Endothelial cell of umbilical vein (primary cell): ENCODE data around the gene SWT1. TPM values are rescaled to one million over a fixed set of nuclear protein-coding genes. Genes with fewer than 3 reads are reported as not detected.

Experiments
- BruUV-seq: library from RNA; stranded (reverse); fragments of 400-500 nt; replicated peaks from 2 replicates; lab custom pipeline; 2021; lab: Mats Ljungman, UMichigan
- CTCF ChIA-PET: fragments of 300-600, 350-600 bp; sonication (Branson Sonifier 250); formaldehyde crosslinking; loops from one replicate; lab custom pipeline; 2021; ENCODE audit warnings: antibody characterized with exemption, inconsistent platforms; lab: Charles Lee
- POLR2A ChIA-PET: fragments of 300-600, 350-600 bp; sonication (Branson Sonifier 250); formaldehyde crosslinking; loops from one replicate; lab custom pipeline; 2021; ENCODE audit warnings: antibody characterized with exemption, inconsistent platforms; lab: Charles Lee
- DNase-seq: peaks from one replicate; pipeline ENCODE4 v3.0.0-alpha.2; 2011; ENCODE audit warnings: low read depth, low spot score
- FAIRE-seq: peaks from 2 replicates; lab custom pipeline; 2011; peaks lifted over from hg19 to GRCh38; lab: Jason Lieb, UNC
- H2AFZ ChIP-seq: 2 replicates; pipeline ENCODE4 v1.6.0; 2012; ENCODE audit warnings: low read depth, low read length, control low read depth, inconsistent platforms
- H3K27ac ChIP-seq: 2 replicates; pipeline ENCODE4 v1.5.1; 2011; ENCODE audit warnings: low read depth, mild to moderate bottlenecking, control low read depth, low read length, moderate library complexity; ENCODE audit not compliant: insufficient read depth
- H3K27me3 ChIP-seq, 2 experiments: 2 replicates each; pipeline versions ENCODE4 v1.6.0 to v1.6.1; 2011; ENCODE audit warnings: low read length in 2 of 2, mixed read lengths in 1 of 2; ENCODE audit not compliant: control insufficient read depth in 2 of 2, insufficient read depth in 2 of 2
- H3K36me3 ChIP-seq, 2 experiments: 2 replicates in 1 of 2; 3 replicates in 1 of 2; pipeline ENCODE4 v1.5.1; 2011; ENCODE audit warnings: low read length in 2 of 2, mild to moderate bottlenecking in 1 of 2, moderate library complexity in 1 of 2; ENCODE audit not compliant: control insufficient read depth in 2 of 2, insufficient read depth in 2 of 2; ENCODE audit errors: extremely low read depth in 1 of 2
- H3K4me1 ChIP-seq: 3 replicates; pipeline ENCODE4 v1.5.1; 2011; ENCODE audit warnings: mild to moderate bottlenecking, low read length; ENCODE audit not compliant: control insufficient read depth, insufficient read depth; ENCODE audit errors: extremely low read depth
- H3K4me2 ChIP-seq: 2 replicates; pipeline ENCODE4 v1.6.1; 2011; ENCODE audit warnings: low read length, control low read depth, mixed read lengths; ENCODE audit not compliant: insufficient read depth
- H3K4me3 ChIP-seq, 3 experiments: fragments of 200-600 bp in 1 of 3; sonication (generic), shearing (Covaris generic) in 1 of 3; replicated peaks in 1 of 3; 2 replicates each; pipeline ENCODE4 v1.5.1; 2011 to 2016; ENCODE audit warnings: control low read depth in 3 of 3, low read length in 3 of 3, mild to moderate bottlenecking in 2 of 3, inconsistent platforms in 1 of 3, low read depth in 1 of 3, moderate library complexity in 1 of 3; ENCODE audit not compliant: insufficient read depth in 1 of 3
- H3K79me2 ChIP-seq: 2 replicates; pipeline ENCODE4 v1.6.0; 2012; ENCODE audit warnings: low read length, inconsistent platforms; ENCODE audit not compliant: control insufficient read depth, insufficient read depth
- H3K9ac ChIP-seq: replicated peaks from 2 replicates; pipeline ENCODE3; 2011; ENCODE audit warnings: low read length, control low read depth; ENCODE audit not compliant: insufficient read depth; ENCODE audit errors: extremely low read depth
- H3K9me1 ChIP-seq: replicated peaks from 3 replicates; pipeline ENCODE4 v1.6.0; 2011; ENCODE audit warnings: mild to moderate bottlenecking, low read length; ENCODE audit not compliant: control insufficient read depth, insufficient read depth; ENCODE audit errors: extremely low read depth
- H3K9me3 ChIP-seq: replicated peaks from 2 replicates; pipeline ENCODE4 v1.5.1; 2012; ENCODE audit warnings: low read length, inconsistent platforms; ENCODE audit not compliant: control insufficient read depth, insufficient read depth
- H4K20me1 ChIP-seq: replicated peaks from 2 replicates; pipeline ENCODE3; 2011; ENCODE audit warnings: mild to moderate bottlenecking, low read length; ENCODE audit not compliant: control insufficient read depth, insufficient read depth; ENCODE audit errors: extremely low read depth
- EZH2 ChIP-seq: IDR thresholded peaks from 2 replicates; pipeline ENCODE4 v1.6.1; 2012; ENCODE audit warnings: borderline replicate concordance, low read depth, mild to moderate bottlenecking, moderate library complexity, low read length, inconsistent platforms; ENCODE audit not compliant: severe bottlenecking
- GATA2 ChIP-seq: IDR thresholded peaks from 2 replicates; pipeline ENCODE4 v1.7.0; 2011; ENCODE audit warnings: low read depth, mild to moderate bottlenecking, moderate library complexity, mixed read lengths, low read length; ENCODE audit not compliant: insufficient read length, insufficient read depth
- JUN ChIP-seq: IDR thresholded peaks from 2 replicates; pipeline ENCODE4 v1.6.1; 2011; ENCODE audit warnings: borderline replicate concordance, low read depth; ENCODE audit not compliant: insufficient read length, insufficient read depth
- MAX ChIP-seq: IDR thresholded peaks from 2 replicates; pipeline ENCODE4 v1.6.1; 2011; ENCODE audit not compliant: insufficient read depth, insufficient read length
- POLR2A ChIP-seq: IDR thresholded peaks from 2 replicates; pipeline ENCODE4 v1.6.1; 2012; ENCODE audit warnings: low read depth, mild to moderate bottlenecking, control low read depth, low read length
- POLR2AphosphoS5 ChIP-seq: IDR thresholded peaks from 2 replicates; pipeline ENCODE4 v1.6.1; 2012; ENCODE audit warnings: low read depth, mild to moderate bottlenecking, control low read depth, low read length, moderate library complexity; ENCODE audit not compliant: insufficient read depth
- dilution Hi-C: fragments of 300-500 bp; cut with MboI; formaldehyde crosslinking; loops from one replicate; pipeline ENCODE4 v1.15.0; 2019; ENCODE audit warnings: low sequenced_read_pairs; ENCODE audit not compliant: extremely low pct_ligation_motif_present
- intact Hi-C: fragments of 100-400 bp; cut with micrococcal nuclease; formaldehyde crosslinking; loops from one replicate; pipeline ENCODE4 v1.10.0; 2022
- polyA plus RNA-seq, 4 experiments: library from polyadenylated mRNA; depleted of rRNA in 3 of 4; stranded (reverse) in 3 of 4; unstranded in 1 of 4; fragments of >200 nt; gene quantifications; 2 replicates each; pipeline versions ENCODE4 v1.2.1 to v1.2.3, GENCODE V29; 2011 to 2012; ENCODE audit warnings: missing spikeins in 1 of 4
- total RNA-seq: library from RNA; stranded (reverse); gene quantifications from 2 replicates; pipeline ENCODE4 v1.2.3, GENCODE V29; 2021
- TF ChIP-seq, protein P1 (sequence below), 2 donors: IDR thresholded peaks; 1 replicate in 1 of 2; 2 replicates in 1 of 2; pipeline ENCODE4 v1.5.1; 2011; ENCODE audit warnings: low read length in 2 of 2, mild to moderate bottlenecking in 2 of 2, moderate library complexity in 2 of 2, control low read depth in 1 of 2, inconsistent platforms in 1 of 2, low read depth in 1 of 2; ENCODE audit not compliant: insufficient read depth in 1 of 2; ENCODE audit errors: extremely low read depth in 1 of 2

SWT1 gene
- total and polyA plus RNA-seq, 2 donors (not counting 3 experiments of a cell fraction or from before 2014, with no cell fraction given) = 1.0 to 4.3 TPM

DNA sequence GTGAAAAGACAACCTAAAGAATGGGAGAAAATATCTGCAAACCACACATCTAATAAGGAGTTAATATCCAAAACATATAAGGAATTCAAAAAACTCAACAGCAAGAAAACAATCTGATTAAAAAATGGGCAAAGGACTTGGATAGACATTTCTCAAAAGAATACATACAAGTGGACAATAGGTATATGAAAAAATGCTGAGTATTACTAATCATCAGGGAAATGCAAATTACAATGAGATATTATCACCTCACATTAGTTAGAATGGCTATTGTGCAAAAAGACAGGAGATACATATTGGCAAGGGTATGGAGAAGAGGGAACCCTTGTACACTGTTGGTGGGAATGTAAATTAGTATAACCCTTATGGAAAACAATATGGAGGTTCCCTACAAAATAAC lies 45.1 kb upstream of the SWT1 start:
- Histone ChIP-seq H3K9me1 (no peaks in the 10 kb centered on the region), H3K9me3 (no peaks in the 10 kb centered on the region), H2AFZ (no peak overlapping the region), H3K9ac (no peak overlapping the region), H4K20me1 (no peaks in the 10 kb centered on the region), H3K27me3 (no peaks in the 10 kb centered on the region), H3K4me2 (no peak overlapping the region), H3K36me3 (no peaks in the 10 kb centered on the region), H3K4me1 (peaks cover 3% of the 10 kb centered on the region), H3K79me2 (no peaks in the 10 kb centered on the region), H3K4me3 (no peak overlapping the region), H3K27ac (no peak overlapping the region)
- intact Hi-C loops (no loop called here), dilution Hi-C loops (no loop called here)
- POLR2A ChIA-PET = no interaction called here
- no peak for FAIRE-seq
- no TSS peak for BruUV-seq
- TF ChIP-seq, protein P1, sequence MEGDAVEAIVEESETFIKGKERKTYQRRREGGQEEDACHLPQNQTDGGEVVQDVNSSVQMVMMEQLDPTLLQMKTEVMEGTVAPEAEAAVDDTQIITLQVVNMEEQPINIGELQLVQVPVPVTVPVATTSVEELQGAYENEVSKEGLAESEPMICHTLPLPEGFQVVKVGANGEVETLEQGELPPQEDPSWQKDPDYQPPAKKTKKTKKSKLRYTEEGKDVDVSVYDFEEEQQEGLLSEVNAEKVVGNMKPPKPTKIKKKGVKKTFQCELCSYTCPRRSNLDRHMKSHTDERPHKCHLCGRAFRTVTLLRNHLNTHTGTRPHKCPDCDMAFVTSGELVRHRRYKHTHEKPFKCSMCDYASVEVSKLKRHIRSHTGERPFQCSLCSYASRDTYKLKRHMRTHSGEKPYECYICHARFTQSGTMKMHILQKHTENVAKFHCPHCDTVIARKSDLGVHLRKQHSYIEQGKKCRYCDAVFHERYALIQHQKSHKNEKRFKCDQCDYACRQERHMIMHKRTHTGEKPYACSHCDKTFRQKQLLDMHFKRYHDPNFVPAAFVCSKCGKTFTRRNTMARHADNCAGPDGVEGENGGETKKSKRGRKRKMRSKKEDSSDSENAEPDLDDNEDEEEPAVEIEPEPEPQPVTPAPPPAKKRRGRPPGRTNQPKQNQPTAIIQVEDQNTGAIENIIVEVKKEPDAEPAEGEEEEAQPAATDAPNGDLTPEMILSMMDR (IDR thresholded peaks at IDR 0.05; ENCODE audit: extremely low read depth in 1 of 2, insufficient read depth in 1 of 2, low read depth in 1 of 2, low read length in 2 of 2) = no peak
- TF ChIP-seq EZH2 (no peak), GATA2 (no peak), MAX (no peak), POLR2A (no peak), POLR2AphosphoS5 (no peak), JUN (no peak)
- peak; percentile 2 for DNase-seq
- CTCF ChIA-PET = no interaction called here
